Left ventricle myocardium inferior (tissue), 1 donor: ENCODE measurements around the gene NOL9. TPM values are rescaled to one million over a fixed set of nuclear protein-coding genes. Genes with fewer than 3 reads are reported as not detected.

Source experiments
- DNase-seq: peaks from one replicate; pipeline ENCODE4 v3.0.0-alpha.2; 2020
- H3K27ac ChIP-seq: fragments of 200-600 bp; replicated peaks from 2 replicates; pipeline ENCODE4 v1.8.0; 2021
- H3K27me3 ChIP-seq: fragments of 200-600 bp; 2 replicates; pipeline ENCODE4 v1.8.0; 2021; ENCODE audit warnings: low read depth
- H3K36me3 ChIP-seq: fragments of 200-600 bp; 2 replicates; pipeline ENCODE4 v1.8.0; 2021
- H3K4me1 ChIP-seq: fragments of 200-600 bp; 2 replicates; pipeline ENCODE4 v1.8.0; 2021
- H3K4me3 ChIP-seq: fragments of 200-600 bp; 2 replicates; pipeline ENCODE4 v1.8.0; 2021; ENCODE audit warnings: mild to moderate bottlenecking, moderate library complexity
- H3K9me3 ChIP-seq: fragments of 200-600 bp; replicated peaks from 2 replicates; pipeline ENCODE4 v1.8.0; 2021
- intact Hi-C: fragments of 100-400 bp; cut with micrococcal nuclease; formaldehyde crosslinking; loops from one replicate; pipeline ENCODE4 v1.11.0; 2022
- total RNA-seq: library from RNA; stranded (reverse); fragmentation: NEBNext Ultra II Directional; extraction: Animal tissue kit (Norgen Biotek cat#: 25700); gene quantifications from one replicate; pipeline ENCODE4 v1.2.1, GENCODE V29; 2021
- TF ChIP-seq, protein P1 (sequence below): fragments of 200-600 bp; IDR thresholded peaks from 2 replicates; pipeline ENCODE4 v1.8.0; 2021; ENCODE audit warnings: antibody characterized with exemption, mild to moderate bottlenecking, borderline replicate concordance
- donor health status: DM: no; HTN: yes; CAD: no; lungs with severe emphysema.

Gene NOL9
- total RNA-seq, 1 donor from 2014 or later: 13.4 TPM

DNA sequence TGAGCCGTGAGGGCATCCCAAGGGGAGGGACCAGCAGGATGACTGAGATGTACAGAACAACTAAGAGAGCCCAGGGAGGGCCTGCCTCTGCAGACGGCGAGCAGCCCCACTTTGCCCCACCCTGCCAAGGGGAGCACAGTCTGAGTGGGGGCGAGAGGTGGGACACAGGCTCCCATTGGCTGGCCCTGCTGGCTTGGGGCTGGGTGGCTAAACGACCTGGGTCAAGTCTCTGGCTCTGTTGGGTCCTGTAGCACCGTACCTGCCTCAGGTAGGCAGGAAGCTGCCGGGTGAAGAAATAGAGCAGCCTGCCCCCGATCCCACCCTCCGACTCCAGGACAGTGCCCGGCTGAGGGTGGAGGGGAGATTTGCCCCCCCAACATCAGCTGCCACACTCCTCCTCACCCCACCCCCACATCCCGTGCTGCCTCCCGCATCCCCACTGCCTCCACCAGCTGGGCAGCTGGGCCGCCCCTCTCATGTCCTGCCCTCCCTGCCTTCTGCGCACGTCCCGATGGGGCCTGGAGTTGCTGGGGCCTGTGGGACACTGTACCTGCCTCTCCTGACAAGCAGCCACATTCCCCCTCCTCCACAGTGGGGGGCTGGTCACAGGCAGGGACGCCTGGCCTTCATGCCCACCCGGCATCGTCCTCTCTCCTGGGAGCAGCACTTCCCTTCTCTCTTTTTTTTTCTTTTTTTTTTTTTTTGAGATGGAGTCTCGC, 50.3 kb downstream of the NOL9 start:
- Histone ChIP-seq H3K36me3 (no peaks in the 10 kb centered on the region), H3K27me3 (no peaks in the 10 kb centered on the region), H3K4me3 (no peak overlapping the region), H3K4me1 (peaks cover 52% of the 10 kb centered on the region), H3K27ac (no peak overlapping the region), H3K9me3 (no peaks in the 10 kb centered on the region)
- TF ChIP-seq, protein P1, sequence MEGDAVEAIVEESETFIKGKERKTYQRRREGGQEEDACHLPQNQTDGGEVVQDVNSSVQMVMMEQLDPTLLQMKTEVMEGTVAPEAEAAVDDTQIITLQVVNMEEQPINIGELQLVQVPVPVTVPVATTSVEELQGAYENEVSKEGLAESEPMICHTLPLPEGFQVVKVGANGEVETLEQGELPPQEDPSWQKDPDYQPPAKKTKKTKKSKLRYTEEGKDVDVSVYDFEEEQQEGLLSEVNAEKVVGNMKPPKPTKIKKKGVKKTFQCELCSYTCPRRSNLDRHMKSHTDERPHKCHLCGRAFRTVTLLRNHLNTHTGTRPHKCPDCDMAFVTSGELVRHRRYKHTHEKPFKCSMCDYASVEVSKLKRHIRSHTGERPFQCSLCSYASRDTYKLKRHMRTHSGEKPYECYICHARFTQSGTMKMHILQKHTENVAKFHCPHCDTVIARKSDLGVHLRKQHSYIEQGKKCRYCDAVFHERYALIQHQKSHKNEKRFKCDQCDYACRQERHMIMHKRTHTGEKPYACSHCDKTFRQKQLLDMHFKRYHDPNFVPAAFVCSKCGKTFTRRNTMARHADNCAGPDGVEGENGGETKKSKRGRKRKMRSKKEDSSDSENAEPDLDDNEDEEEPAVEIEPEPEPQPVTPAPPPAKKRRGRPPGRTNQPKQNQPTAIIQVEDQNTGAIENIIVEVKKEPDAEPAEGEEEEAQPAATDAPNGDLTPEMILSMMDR: no peak
- intact Hi-C loops: no loop called here
- no peak for DNase-seq

DNA sequence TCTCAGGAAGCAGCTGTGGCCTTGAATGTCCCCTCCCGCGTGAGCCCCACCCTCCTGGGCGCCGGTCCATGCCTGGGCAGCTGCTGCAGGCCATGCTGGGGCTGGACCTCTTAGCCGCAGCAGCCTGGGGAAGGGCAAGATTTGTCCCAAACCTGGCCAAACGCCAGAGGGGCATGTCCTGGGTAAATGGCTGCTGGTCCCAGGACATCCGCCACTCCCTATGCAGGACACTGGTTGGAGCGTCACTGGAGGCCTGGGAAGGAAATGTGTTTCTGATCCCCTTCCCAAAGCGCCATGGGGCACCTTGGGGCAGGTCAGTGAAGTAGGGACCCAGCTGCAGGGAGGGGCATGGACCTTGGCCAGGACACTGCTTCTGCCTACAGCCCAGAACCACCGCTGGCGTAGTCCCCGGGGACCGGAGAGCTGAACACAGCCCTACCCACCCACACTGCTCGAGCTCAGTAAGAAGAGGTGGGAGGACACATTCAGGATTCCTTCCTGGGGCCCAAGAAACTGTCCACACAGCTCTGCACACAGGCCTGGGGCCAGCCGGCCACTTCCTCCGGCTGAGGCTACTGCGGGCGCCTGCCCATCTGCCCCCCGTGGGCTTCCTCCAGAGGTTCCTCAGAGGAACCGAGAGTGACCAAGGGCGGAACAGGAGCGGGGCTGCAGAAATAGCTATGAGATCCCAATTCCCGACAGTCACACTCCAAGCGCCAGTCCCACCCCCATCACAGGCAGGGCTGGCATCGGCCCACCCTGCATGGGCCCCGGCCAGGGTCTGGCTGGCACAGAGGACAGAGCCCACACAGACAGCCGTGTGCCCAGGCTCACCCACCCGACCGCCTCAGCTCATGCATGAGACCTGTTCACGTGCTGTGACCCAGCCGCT, 52.1 kb downstream of the NOL9 start:
- peak; percentile 90 for DNase-seq
- Histone ChIP-seq H3K4me1 (peaks cover 61% of the 10 kb centered on the region), H3K4me3 (peak overlapping the region; percentile 40), H3K27me3 (no peaks in the 10 kb centered on the region), H3K27ac (peak overlapping the region; percentile 81), H3K9me3 (no peaks in the 10 kb centered on the region), H3K36me3 (no peaks in the 10 kb centered on the region)
- TF ChIP-seq, protein P1: no peak
- intact Hi-C loops: no loop called here

DNA sequence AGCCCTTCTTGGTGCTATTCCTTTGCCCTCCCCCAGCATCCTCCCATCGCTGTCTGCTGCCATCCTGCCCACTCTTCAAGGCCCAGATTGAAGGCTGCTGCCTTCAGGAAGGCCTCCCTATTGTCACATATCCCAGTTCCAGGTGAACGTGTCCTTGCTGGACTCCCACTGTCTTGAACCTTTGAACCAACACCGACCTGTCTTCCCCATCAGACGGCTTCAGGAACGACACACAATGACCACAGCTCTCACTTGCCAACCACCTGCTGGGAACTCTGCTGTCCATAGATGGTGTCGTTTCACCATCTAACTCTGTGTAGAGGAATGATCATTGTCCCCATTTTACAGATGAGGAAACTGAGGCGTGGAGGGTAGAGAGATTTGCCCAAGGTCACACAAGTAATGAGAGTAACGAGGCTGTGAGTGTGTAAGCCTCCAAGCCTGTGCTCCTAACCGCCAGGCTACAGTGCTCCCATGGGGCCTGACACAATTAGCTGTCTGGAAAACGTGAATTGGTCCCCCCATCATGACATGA, 53.0 kb downstream of the NOL9 start:
- TF ChIP-seq, protein P1: no peak
- DNase-seq: no peak
- peaks cover 62% of the 10 kb centered on the region for H3K4me1 ChIP-seq
- H3K9me3 ChIP-seq: no peaks in the 10 kb centered on the region
- no peaks in the 10 kb centered on the region for H3K36me3 ChIP-seq
- no peak overlapping the region for H3K4me3 ChIP-seq
- intact Hi-C loops: no loop called here
- no peaks in the 10 kb centered on the region for H3K27me3 ChIP-seq
- H3K27ac ChIP-seq: peak overlapping the region; percentile 81

DNA sequence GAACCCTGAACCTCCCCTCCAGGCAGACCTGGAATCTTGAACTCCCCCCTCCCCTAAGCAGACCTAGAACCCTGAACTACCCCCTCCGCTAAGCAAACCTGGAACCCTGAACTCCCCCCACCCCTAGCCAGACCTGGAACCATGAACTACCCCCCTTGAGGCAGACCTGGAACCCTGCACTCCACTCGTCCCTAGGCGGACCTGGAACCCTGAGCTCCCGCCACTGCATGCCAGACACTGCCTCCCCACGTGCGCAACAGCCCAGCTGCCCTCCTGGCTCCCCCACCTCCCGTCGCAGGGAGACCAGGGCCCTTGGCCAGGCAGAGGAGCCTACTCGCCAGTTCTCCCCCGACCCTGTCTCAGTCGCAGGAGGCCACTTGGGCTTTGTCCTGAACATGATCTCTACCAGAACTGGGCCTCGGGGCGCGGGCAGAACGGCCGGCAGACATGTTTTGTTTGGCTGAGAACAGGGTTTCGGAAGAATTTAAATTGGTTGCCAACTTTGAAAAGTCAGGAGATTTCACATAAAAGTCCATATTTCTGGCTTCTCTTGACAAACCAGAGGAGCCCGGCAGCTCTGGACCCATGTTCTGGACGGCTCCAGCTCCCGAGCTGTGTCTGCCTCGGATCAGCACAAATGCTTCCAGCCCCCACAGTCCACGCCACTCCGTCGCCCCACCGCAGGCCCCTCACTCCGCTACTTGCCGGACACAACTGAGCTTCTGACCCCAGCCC, 53.6 kb downstream of the NOL9 start:
- peak overlapping the region; percentile 81 for H3K27ac ChIP-seq
- peaks cover 69% of the 10 kb centered on the region for H3K4me1 ChIP-seq
- no peaks in the 10 kb centered on the region for H3K36me3 ChIP-seq
- intact Hi-C loops: no loop called here
- no peak overlapping the region for H3K4me3 ChIP-seq
- DNase-seq: no peak
- H3K9me3 ChIP-seq: no peaks in the 10 kb centered on the region
- TF ChIP-seq, protein P1: no peak
- H3K27me3 ChIP-seq: no peaks in the 10 kb centered on the region

DNA sequence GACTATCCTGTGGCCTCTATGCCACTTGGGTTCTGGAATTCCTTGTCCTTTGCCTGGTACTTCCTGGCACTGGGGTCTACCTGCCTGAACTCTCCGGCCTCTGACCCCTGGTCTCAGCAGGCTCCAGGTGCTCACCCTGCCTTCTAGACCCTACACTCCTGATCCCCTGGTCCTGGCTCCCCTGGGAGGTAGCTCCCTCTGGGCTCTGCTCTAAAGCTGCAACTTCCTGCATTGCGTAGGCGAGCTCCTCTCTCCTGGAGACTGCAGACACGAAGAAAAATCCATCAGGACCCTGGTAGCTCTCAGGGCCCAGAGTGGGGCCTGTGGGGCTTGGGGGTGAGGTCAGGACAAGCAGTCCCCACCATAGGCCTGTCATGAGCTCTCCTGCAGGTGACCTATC, 55.0 kb downstream of the NOL9 start:
- Histone ChIP-seq H3K27ac (peak overlapping the region; percentile 79), H3K4me1 (peaks cover 83% of the 10 kb centered on the region), H3K4me3 (no peak overlapping the region), H3K9me3 (no peaks in the 10 kb centered on the region), H3K27me3 (no peaks in the 10 kb centered on the region), H3K36me3 (no peaks in the 10 kb centered on the region)
- TF ChIP-seq, protein P1: no peak
- no peak for DNase-seq
- intact Hi-C loops: no loop called here
